22Rv1 (cell line): Measurements from ENCODE around the gene TYROBP.

Experiments
- ZFX ChIP-seq: fragments of 450-650 bp; IDR thresholded peaks from 2 replicates; pipeline ENCODE4 v1.6.1; 2017; ENCODE audit warnings: antibody characterized with exemption, borderline replicate concordance
- TF ChIP-seq, protein P1 (sequence below): fragments of 450-650 bp; IDR thresholded peaks from 2 replicates; pipeline ENCODE4 v1.5.1; 2017; ENCODE audit warnings: mild to moderate bottlenecking

DNA sequence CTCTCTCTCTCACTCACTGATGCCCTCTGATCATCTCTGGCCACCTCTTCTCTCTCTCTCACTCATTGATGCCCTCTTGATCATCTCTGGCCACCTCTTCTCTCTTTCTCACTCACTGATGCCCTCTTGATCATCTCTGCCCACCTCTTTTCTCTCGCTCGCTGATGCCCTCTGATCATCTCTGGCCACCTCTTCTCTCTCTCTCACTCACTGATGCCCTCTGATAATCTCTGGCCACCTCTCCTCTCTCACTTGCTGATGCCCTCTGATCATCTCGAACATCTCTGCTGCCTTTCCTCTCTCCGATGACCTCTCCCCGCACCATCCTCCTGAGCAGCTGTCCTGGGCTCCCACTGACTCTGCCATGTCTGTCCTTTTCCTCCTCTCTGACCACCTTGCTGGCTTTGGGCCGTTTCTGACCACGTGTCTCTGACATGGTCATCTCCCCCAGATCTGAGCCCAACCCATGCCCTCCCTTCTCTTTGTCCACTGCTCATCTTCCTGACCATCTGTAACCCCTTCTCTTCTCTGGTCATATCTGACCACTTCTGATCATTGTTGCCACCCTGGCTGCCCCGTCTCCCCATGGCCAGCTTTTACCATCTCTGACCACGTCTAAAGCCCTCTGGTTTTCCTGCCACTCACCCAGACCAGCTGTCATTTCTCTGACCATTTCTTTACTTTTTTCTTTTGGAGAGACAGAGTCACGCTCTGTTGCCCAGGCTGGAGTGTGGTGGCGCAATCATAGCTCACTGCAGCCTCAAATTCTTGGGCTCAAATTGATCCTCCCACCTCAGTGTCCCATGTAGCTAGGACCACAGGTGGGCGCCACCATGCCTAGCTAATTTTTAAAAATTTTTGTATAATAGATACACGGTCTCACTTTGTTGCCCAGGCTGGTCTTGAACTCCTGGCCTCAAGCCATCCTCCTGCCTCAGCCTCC is 30.5 kb upstream of the TYROBP start:
- TF ChIP-seq, protein P1, sequence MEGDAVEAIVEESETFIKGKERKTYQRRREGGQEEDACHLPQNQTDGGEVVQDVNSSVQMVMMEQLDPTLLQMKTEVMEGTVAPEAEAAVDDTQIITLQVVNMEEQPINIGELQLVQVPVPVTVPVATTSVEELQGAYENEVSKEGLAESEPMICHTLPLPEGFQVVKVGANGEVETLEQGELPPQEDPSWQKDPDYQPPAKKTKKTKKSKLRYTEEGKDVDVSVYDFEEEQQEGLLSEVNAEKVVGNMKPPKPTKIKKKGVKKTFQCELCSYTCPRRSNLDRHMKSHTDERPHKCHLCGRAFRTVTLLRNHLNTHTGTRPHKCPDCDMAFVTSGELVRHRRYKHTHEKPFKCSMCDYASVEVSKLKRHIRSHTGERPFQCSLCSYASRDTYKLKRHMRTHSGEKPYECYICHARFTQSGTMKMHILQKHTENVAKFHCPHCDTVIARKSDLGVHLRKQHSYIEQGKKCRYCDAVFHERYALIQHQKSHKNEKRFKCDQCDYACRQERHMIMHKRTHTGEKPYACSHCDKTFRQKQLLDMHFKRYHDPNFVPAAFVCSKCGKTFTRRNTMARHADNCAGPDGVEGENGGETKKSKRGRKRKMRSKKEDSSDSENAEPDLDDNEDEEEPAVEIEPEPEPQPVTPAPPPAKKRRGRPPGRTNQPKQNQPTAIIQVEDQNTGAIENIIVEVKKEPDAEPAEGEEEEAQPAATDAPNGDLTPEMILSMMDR: no peak
- no peak for TF ChIP-seq ZFX
